Uterus (tissue), 2 donors: ENCODE results near the gene KRT86.

Experiments used
- POLR2A ChIP-seq, 2 donors: fragments of 450-650 bp; IDR thresholded peaks; one replicate each; pipeline ENCODE4 v1.6.1; 2016; ENCODE audit warnings: antibody characterized with exemption in 2 of 2, mild to moderate bottlenecking in 1 of 2, moderate library complexity in 1 of 2
- TF ChIP-seq, protein P1 (sequence below), 4 experiments: fragments of 200-600 bp in 2 of 4; fragments of 450-650 bp in 2 of 4; sonication (generic) in 2 of 4; IDR thresholded peaks; one replicate each; pipeline ENCODE4 v1.5.1; 2016 to 2019; ENCODE audit warnings: antibody characterized with exemption in 4 of 4, mild to moderate bottlenecking in 2 of 4, moderate library complexity in 1 of 4

DNA sequence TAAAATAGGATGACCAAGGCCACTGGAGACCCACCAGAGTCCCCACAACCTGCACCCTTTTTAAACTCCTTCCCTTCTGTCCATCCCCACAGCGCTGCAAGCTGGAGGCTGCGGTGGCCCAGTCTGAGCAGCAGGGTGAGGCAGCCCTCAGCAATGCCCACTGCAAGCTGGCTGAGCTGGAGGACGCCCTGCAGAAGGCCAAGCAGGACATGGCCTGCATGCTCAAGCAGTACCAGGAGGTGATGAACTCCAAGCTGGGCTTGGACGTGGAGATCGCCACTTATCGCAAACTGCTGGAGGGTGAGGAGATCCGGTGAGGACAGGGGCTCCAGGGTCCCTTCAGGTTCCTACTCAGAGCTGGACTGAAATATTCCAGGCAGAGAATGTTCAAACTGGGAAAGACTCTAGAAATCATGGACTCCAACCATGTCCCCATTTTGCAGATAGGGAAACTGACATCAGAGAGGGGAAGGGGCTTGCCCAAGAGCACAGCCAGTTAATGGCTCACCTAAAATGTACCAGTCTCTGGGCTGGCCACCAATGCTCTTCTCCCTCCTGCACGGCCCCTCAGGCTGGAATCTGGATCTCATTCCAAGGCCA is 75.7 kb downstream of the KRT86 start:
- TF ChIP-seq, protein P1, sequence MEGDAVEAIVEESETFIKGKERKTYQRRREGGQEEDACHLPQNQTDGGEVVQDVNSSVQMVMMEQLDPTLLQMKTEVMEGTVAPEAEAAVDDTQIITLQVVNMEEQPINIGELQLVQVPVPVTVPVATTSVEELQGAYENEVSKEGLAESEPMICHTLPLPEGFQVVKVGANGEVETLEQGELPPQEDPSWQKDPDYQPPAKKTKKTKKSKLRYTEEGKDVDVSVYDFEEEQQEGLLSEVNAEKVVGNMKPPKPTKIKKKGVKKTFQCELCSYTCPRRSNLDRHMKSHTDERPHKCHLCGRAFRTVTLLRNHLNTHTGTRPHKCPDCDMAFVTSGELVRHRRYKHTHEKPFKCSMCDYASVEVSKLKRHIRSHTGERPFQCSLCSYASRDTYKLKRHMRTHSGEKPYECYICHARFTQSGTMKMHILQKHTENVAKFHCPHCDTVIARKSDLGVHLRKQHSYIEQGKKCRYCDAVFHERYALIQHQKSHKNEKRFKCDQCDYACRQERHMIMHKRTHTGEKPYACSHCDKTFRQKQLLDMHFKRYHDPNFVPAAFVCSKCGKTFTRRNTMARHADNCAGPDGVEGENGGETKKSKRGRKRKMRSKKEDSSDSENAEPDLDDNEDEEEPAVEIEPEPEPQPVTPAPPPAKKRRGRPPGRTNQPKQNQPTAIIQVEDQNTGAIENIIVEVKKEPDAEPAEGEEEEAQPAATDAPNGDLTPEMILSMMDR (IDR thresholded peaks at IDR 0.05), result no peak
- TF ChIP-seq POLR2A (IDR thresholded peaks at IDR 0.05), result no peak
